ENCODE data around the gene PPP1R12C. TPM values are rescaled to one million over a fixed set of nuclear protein-coding genes. Genes with fewer than 3 reads are reported as not detected.

PPP1R12C gene
- total RNA-seq, 1 experiment from 2014 or later, result 92.3 TPM

DNA sequence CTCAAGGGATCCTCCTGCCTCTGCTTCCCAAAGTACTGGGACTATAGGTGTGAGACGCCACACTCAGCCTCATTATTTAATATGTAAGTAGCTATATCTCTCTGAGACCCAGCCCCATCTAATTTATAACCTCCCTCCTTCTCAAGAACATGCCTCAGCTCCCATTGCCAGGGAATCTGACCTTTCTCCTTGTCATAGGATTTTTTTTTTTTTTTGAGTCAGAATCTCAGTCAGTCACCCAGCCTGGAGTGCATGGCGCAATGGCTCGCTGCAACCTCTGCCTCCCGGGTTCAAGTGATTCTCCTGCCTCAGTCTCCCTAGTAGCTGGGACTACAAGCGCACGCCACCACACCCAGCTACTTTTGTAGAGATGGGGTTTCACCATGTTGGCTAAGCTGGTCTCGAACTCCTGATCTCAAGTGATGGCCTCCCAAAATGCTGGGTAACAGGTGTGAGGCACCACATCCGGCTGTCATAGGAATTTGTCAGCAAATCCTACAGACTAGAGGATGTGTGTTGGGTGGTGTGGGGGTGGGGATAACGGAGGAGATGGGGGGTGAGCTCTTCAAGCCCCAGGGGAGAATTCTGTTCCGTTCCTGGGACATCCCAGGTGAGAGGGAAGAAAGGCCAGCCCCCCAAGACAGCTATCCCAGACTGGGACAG is 46.8 kb downstream of the PPP1R12C start:
- Mint-ChIP-seq H3K36me3 (no peaks in the 10 kb centered on the region), H3K4me1 (peaks cover 41% of the 10 kb centered on the region), H3K27me3 (ENCODE audit: low read depth) (peaks cover 97% of the 10 kb centered on the region), H3K4me3 (no peak overlapping the region), H3K9me3 (peaks cover 4% of the 10 kb centered on the region; the same call in 1 of the 2 replicates), H3K27ac (no peak overlapping the region)
- no peak for ATAC-seq
- ChIA-PET POLR2A (no interaction called here), CTCF (interaction anchor here (0.6 to 4.8 kb wide), 3 partner anchors 17 to 189 kb away, joined by 8 to 25 read pairs (median 12); no protein-coding TSS in a partner anchor)
- no peak for DNase-seq (ENCODE audit: low spot score)
- TF ChIP-seq, protein P1, sequence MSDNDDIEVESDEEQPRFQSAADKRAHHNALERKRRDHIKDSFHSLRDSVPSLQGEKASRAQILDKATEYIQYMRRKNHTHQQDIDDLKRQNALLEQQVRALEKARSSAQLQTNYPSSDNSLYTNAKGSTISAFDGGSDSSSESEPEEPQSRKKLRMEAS (CRISPR knock-in tag; IDR thresholded peaks at IDR 0.05), result no peak
- TF ChIP-seq EMX1 (CRISPR knock-in tag; IDR thresholded peaks at IDR 0.05) (no peak), FOXJ3 (CRISPR knock-in tag; IDR thresholded peaks at IDR 0.05; ENCODE audit: borderline replicate concordance) (no peak), HMGA2 (CRISPR knock-in tag; IDR thresholded peaks at IDR 0.05) (no peak), CBFB (CRISPR knock-in tag; IDR thresholded peaks at IDR 0.05; ENCODE audit: low read depth) (no peak), TEAD1 (CRISPR knock-in tag; IDR thresholded peaks at IDR 0.05) (no peak)
- TF ChIP-seq, protein P2, sequence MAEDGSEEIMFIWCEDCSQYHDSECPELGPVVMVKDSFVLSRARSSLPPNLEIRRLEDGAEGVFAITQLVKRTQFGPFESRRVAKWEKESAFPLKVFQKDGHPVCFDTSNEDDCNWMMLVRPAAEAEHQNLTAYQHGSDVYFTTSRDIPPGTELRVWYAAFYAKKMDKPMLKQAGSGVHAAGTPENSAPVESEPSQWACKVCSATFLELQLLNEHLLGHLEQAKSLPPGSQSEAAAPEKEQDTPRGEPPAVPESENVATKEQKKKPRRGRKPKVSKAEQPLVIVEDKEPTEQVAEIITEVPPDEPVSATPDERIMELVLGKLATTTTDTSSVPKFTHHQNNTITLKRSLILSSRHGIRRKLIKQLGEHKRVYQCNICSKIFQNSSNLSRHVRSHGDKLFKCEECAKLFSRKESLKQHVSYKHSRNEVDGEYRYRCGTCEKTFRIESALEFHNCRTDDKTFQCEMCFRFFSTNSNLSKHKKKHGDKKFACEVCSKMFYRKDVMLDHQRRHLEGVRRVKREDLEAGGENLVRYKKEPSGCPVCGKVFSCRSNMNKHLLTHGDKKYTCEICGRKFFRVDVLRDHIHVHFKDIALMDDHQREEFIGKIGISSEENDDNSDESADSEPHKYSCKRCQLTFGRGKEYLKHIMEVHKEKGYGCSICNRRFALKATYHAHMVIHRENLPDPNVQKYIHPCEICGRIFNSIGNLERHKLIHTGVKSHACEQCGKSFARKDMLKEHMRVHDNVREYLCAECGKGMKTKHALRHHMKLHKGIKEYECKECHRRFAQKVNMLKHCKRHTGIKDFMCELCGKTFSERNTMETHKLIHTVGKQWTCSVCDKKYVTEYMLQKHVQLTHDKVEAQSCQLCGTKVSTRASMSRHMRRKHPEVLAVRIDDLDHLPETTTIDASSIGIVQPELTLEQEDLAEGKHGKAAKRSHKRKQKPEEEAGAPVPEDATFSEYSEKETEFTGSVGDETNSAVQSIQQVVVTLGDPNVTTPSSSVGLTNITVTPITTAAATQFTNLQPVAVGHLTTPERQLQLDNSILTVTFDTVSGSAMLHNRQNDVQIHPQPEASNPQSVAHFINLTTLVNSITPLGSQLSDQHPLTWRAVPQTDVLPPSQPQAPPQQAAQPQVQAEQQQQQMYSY (CRISPR knock-in tag; IDR thresholded peaks at IDR 0.05), result no peak
- TF ChIP-seq, protein P3, sequence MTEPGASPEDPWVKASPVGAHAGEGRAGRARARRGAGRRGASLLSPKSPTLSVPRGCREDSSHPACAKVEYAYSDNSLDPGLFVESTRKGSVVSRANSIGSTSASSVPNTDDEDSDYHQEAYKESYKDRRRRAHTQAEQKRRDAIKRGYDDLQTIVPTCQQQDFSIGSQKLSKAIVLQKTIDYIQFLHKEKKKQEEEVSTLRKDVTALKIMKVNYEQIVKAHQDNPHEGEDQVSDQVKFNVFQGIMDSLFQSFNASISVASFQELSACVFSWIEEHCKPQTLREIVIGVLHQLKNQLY (CRISPR knock-in tag; IDR thresholded peaks at IDR 0.05), result no peak
- TF ChIP-seq, protein P4, sequence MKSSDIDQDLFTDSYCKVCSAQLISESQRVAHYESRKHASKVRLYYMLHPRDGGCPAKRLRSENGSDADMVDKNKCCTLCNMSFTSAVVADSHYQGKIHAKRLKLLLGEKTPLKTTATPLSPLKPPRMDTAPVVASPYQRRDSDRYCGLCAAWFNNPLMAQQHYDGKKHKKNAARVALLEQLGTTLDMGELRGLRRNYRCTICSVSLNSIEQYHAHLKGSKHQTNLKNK (CRISPR knock-in tag; IDR thresholded peaks at IDR 0.05), result no peak
- TF ChIP-seq, protein P5, sequence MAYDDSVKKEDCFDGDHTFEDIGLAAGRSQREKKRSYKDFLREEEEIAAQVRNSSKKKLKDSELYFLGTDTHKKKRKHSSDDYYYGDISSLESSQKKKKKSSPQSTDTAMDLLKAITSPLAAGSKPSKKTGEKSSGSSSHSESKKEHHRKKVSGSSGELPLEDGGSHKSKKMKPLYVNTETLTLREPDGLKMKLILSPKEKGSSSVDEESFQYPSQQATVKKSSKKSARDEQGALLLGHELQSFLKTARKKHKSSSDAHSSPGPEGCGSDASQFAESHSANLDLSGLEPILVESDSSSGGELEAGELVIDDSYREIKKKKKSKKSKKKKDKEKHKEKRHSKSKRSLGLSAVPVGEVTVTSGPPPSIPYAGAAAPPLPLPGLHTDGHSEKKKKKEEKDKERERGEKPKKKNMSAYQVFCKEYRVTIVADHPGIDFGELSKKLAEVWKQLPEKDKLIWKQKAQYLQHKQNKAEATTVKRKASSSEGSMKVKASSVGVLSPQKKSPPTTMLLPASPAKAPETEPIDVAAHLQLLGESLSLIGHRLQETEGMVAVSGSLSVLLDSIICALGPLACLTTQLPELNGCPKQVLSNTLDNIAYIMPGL (CRISPR knock-in tag; IDR thresholded peaks at IDR 0.05), result no peak
- TF ChIP-seq, protein P6, sequence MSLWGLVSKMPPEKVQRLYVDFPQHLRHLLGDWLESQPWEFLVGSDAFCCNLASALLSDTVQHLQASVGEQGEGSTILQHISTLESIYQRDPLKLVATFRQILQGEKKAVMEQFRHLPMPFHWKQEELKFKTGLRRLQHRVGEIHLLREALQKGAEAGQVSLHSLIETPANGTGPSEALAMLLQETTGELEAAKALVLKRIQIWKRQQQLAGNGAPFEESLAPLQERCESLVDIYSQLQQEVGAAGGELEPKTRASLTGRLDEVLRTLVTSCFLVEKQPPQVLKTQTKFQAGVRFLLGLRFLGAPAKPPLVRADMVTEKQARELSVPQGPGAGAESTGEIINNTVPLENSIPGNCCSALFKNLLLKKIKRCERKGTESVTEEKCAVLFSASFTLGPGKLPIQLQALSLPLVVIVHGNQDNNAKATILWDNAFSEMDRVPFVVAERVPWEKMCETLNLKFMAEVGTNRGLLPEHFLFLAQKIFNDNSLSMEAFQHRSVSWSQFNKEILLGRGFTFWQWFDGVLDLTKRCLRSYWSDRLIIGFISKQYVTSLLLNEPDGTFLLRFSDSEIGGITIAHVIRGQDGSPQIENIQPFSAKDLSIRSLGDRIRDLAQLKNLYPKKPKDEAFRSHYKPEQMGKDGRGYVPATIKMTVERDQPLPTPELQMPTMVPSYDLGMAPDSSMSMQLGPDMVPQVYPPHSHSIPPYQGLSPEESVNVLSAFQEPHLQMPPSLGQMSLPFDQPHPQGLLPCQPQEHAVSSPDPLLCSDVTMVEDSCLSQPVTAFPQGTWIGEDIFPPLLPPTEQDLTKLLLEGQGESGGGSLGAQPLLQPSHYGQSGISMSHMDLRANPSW (CRISPR knock-in tag; conservative IDR thresholded peaks at IDR 0.05; ENCODE audit: low read depth), result no peak

DNA sequence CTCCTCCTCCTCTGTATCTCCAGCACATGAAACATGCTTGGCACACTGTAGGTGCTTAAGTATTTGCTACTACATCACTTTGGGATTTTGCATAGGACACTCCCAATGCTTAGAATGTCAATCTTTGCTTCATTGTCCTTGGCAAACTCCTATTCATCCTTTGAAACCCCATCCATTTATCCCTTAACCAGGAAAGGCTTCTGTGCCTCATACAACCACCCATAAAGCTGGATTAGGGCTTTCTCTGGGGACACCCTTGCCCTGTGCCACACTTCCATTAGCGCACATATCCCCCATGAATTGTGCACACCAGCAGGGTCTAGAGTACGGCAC is 47.6 kb downstream of the PPP1R12C start:
- H3K9me3 Mint-ChIP-seq, result peaks cover 4% of the 10 kb centered on the region; the same call in 1 of the 2 replicates
- TF ChIP-seq MXD4 (CRISPR knock-in tag; IDR thresholded peaks at IDR 0.05; ENCODE audit: borderline replicate concordance), result no peak
- TF ChIP-seq, protein P7, sequence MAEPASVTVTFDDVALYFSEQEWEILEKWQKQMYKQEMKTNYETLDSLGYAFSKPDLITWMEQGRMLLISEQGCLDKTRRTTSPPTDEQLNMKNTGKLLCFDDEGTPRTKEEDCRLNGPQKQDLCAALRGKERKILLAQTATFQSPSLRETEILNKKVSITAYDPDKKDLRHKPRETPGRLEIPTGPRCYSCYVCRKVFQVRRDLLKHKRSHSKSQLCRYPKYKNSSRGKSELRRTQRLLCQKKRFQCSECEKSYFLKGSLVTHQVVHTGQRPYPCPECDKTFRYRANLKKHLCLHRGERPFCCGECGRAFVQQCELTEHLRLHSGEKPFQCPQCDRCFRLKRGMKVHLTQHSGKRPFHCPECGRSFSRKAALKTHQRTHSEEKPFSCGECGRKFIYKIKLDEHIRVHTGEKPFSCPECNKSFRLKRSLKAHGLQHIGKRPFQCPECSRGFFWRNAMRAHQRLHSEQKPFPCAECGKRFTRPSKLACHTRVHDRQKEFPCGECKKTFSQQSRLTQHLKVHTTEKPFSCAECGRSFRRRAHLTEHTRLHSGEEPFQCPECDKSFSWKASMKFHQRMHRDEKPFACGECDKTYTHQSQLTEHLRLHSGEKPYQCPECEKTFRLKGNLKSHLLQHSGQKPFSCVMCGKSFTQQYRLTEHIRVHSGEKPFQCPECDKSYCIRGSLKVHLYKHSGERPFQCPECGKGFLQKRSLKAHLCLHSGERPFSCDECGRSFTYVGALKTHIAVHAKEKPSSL (CRISPR knock-in tag; conservative IDR thresholded peaks at IDR 0.05), result no peak
- TF ChIP-seq TCF7 (CRISPR knock-in tag; IDR thresholded peaks at IDR 0.05; ENCODE audit: low read depth), result no peak
- H3K27ac Mint-ChIP-seq, result no peak overlapping the region
- H3K4me3 Mint-ChIP-seq, result peak overlapping the region; percentile 79
- no peak for DNase-seq (ENCODE audit: low spot score)
- ChIA-PET POLR2A (no interaction called here), CTCF (interaction anchor here (0.6 to 4.8 kb wide), 4 partner anchors 18 to 348 kb away, joined by 3 to 25 read pairs (median 10); no protein-coding TSS in a partner anchor)
- no peaks in the 10 kb centered on the region for H3K36me3 Mint-ChIP-seq
- peaks cover 97% of the 10 kb centered on the region for H3K27me3 Mint-ChIP-seq (ENCODE audit: low read depth)
- H3K4me1 Mint-ChIP-seq, result peaks cover 34% of the 10 kb centered on the region
- ATAC-seq, result no peak

Measured in WTC11 (cell line).